Epithelial cell of proximal tubule (primary cell): Measurements from ENCODE around the gene MROH9. TPM values are rescaled to one million over a fixed set of nuclear protein-coding genes. Genes with fewer than 3 reads are reported as not detected.
A peak's percentile ranks its signal among the peaks of the same experiment; 100 is the strongest.
"Not testable (repeated sequence)": the region's sequence is repeated elsewhere in the genome, so short reads cannot be mapped to it uniquely, and the experiment has no call there.

ENCODE experiments used
- DNase-seq: peaks from one replicate; pipeline ENCODE4 v3.0.0-alpha.2; 2011; ENCODE audit warnings: low read depth
- H3K4me3 ChIP-seq: 2 replicates; pipeline ENCODE4 v1.5.1; 2011; ENCODE audit warnings: low read depth, mild to moderate bottlenecking, low read length
- total RNA-seq: library from RNA; depleted of rRNA; stranded (reverse); fragments of >200 nt; gene quantifications from 2 replicates; pipeline ENCODE4 v1.2.3, GENCODE V29; 2015
- TF ChIP-seq, protein P1 (sequence below): conservative IDR thresholded peaks from 2 replicates; pipeline ENCODE4 v1.5.1; 2012; ENCODE audit warnings: low read depth, mild to moderate bottlenecking, low read length

The MROH9 gene
- total RNA-seq, 1 donor from 2014 or later, result not detected

- H3K4me3 ChIP-seq, result no peak overlapping the region
- DNase-seq, result no peak
- TF ChIP-seq, protein P1, sequence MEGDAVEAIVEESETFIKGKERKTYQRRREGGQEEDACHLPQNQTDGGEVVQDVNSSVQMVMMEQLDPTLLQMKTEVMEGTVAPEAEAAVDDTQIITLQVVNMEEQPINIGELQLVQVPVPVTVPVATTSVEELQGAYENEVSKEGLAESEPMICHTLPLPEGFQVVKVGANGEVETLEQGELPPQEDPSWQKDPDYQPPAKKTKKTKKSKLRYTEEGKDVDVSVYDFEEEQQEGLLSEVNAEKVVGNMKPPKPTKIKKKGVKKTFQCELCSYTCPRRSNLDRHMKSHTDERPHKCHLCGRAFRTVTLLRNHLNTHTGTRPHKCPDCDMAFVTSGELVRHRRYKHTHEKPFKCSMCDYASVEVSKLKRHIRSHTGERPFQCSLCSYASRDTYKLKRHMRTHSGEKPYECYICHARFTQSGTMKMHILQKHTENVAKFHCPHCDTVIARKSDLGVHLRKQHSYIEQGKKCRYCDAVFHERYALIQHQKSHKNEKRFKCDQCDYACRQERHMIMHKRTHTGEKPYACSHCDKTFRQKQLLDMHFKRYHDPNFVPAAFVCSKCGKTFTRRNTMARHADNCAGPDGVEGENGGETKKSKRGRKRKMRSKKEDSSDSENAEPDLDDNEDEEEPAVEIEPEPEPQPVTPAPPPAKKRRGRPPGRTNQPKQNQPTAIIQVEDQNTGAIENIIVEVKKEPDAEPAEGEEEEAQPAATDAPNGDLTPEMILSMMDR, result no peak
These were observed 26.4 kb upstream of the MROH9 start for GRCh38 chr1:170908942-170909341.

DNA sequence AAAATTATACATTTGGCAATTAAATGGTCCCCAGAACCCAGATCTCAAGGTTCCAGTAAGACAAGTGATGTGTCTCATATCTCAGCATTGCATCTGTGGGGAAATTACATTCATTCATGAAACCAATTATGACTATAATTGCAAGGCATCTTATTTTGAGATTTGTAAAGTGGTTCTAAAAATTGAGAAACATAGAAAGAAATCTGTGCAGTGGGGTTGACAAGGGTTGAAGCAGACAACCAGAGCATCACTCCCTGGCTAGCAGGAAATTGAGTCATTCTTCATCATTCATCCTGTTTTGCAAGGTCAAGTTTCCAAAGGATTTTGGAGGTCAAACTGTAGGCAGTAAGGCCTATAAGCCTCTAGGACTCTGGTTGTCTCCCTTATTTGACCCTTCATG, 25.1 kb upstream of the MROH9 start:
- no peak for DNase-seq
- TF ChIP-seq, protein P1, result no peak
- no peak overlapping the region for H3K4me3 ChIP-seq

GRCh38 chr1:170917373-170917772, 18.0 kb upstream of the MROH9 start:
- TF ChIP-seq, protein P1, result no peak
- H3K4me3 ChIP-seq, result no peak overlapping the region
- DNase-seq, result no peak

DNA sequence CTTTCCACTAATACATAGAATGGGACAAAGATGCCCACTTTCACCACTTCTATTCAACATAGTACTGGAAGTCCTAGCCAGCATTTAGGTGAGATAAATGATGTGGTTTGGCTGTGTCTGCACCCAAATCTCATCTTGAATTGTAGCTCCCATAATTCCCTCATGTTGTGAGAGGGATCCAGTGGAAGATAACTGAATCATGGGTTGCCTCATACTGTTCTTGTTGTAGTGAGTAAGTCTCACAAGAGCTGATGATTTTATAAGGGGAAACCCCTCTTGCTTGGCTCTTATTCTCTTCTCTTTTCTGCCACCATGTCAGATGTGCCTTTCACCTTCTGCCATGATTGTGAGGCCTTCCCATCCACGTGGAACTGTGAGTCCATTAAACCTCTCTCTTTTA, 10.7 kb upstream of the MROH9 start:
- H3K4me3 ChIP-seq, DNase-seq: not testable (repeated sequence)

GRCh38 chr1:170927955-170928840, 7.1 kb upstream of the MROH9 start:
- no peak for DNase-seq
- no peak overlapping the region for H3K4me3 ChIP-seq
- TF ChIP-seq, protein P1, result peak; percentile 20

- no peak overlapping the region for H3K4me3 ChIP-seq
- TF ChIP-seq, protein P1, result no peak
- DNase-seq, result no peak
These were observed 5.9 kb upstream of the MROH9 start for GRCh38 chr1:170929412-170929834.

DNA sequence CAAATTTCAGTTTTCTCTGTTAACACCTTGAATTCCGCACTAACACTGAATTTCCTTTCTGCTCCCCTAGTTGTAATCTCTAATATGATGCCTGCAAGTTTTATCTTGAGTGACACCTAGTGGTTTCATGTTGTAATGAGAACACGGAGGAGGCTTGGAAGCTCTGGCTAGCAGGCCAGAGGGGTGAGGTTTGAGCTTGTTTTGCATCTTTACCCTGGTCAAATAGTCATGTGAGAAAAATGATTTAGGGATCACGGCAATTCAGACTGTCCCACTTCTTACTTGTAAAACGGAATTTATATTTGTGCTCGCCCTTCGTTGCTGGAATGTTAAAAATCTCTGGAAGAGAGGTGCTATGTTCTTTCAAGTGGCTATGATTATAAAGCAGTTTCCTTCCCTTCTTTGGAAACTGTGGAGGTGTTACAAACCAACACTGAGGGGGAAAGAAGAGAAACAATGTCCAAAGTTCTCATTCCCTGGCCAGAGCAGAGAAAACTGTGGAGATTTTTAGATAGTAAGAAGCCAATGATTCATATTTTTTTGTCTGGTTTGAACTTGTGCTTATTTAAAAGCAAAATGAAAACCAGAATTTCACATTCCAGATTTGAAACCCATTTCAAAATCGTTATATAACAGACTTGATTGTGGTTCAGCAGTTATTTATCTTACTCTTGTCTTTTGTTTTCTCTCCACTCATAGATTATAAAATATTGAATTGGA, 5.3 kb upstream of the MROH9 start:
- TF ChIP-seq, protein P1, result peak; percentile 75
- no peak overlapping the region for H3K4me3 ChIP-seq
- DNase-seq, result peak; percentile 4
